HG03354 (cell line): ENCODE measurements around the gene GALNT16.
"Not testable (repeated sequence)": the region's sequence is repeated elsewhere in the genome, so short reads cannot be mapped to it uniquely, and the experiment has no call there.

Source experiments
- ATAC-seq: cut with Tn5 transposase; IDR thresholded peaks from one replicate; pipeline ENCODE4 v1.9.1; 2021; ENCODE audit warnings: mild to moderate bottlenecking; ENCODE audit not compliant: unreplicated experiment, poor library complexity, severe bottlenecking

Gene GALNT16

DNA sequence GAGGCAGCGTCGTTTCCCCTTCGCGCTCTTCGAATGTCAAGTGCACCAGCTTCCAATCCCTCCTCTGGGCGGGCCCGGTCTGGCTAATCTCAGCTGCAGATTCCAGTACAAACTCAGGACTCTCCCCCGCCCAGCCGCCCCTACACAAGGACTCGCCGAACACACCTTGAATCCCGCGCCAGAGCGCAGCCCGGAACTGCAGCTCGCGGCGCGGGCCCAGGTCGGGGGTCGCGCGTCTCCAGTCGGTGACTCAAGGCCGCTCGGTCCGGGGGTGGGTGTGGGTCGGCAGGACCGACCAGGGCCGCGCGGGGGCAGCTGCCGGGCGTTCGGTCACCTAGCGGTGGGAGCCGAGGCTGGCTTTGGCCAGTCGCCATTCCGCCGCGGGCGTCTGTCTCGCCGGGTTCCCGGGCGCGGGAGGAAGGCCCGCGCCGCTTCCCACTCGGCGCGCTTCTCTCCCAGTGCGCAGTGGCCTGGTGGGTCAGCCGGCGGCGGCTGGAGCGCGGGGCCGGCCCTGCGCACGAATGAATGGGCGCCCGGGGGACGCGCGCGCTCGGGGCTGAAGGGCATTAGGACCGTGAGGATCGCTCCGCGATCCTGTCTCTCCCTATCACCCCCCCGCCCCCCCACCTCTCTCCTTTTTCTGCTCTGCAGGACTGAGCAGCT is at the start of gene GALNT16:
Gene GALNT16, plus strand, starts transcription at position 632 of the 663 bp plus-strand sequence. CDS start 133 bp downstream, outside the sequence.
- no peak for ATAC-seq

DNA sequence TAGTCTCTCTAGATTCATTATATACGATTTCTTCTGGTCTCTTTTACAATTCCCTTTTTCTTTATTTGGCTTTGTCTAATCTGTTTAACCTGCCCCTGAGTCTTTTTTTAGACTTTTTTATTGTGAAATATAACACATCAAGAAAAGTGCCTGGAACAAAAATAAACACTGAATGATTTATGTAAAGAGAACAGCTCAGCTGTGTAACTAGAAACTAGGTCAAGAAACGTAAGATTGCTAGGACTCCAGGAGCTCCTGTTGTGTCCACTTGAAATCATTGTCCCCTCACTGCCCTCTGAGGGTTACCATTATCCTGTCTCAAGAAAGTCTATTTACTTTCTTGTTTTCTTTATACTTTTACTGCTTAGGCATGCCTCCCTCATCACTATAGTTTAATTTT is 45.6 kb upstream of the GALNT16 start:
- ATAC-seq = no peak

GRCh38 chr14:69217663-69218062 is 42.3 kb upstream of the GALNT16 start:
- ATAC-seq = not testable (repeated sequence)

DNA sequence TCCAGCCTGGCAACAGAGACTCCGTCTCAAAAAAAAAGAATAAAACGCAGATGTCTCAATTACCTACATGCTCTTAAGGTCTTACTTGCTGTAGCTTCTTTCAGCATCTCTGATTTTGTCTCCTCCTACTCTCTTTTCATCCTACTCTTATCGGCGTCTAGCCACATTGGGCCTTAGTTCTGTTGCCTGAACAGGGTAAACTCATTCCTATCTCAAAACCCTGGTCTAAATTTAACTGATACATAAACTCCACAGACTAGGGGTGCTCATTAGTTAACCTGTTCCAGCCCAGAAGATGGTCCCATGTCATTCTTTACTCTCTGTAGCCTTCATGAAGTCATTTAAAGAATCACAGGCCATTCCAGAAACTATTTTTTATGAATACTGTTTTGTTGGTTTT is 35.0 kb upstream of the GALNT16 start:
- ATAC-seq = no peak

DNA sequence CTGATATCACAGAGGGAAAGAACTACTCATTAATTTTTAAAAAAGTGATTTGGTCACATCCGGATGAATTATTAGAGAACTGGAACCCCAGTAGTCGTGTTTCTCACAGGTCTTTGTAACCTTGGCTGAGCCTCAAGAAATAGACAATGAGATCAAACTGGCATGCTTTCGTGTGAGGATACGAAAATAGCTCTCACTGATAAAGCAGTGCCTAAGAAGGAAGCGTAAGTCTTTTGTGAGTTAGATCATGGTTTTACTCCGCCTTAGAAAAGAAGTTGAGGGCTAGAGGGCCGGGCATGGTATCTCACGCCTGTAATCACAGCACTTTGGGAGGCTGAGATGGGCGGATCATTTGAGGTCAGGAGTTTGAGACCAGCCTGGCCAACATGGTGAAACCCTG is 33.8 kb upstream of the GALNT16 start:
- no peak for ATAC-seq

DNA sequence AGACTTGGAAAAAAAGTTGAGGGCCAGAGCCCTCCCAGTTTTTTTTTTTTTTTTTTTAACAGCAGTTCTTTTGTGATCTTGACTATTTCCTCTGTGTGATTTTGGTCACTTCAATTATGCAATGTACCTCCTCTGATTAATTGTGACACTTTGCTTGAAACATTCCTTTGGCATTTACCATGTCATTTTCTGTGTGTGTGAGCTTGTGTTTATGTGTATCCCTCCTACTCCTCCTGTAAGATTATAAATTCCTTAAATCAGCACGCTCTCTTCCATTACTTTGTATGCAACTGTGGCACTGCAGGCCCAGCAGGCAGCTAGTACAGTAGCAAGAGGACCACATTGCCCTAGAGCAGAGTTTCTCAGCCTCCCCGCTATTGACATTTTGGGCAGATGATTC is 33.2 kb upstream of the GALNT16 start:
- ATAC-seq = no peak

DNA sequence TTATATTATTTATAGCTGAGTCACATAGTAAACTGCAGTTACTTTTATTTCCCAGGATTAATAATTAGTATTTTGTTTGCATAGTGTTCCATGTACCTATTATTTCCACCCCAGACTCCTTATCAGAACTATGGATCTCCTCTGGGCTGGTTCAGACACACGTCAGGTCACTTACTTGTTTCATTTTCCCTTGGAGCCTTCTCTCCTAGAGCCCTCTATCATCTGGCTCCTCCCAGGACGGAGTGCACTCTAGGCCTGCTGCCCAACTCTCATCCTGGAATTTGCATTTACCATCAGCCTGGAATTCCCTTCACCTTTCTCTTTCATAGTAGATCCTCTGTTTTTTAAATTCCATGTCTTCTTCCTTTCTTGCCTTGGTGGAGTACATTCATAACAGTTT is 28.5 kb upstream of the GALNT16 start:
- no peak for ATAC-seq

DNA sequence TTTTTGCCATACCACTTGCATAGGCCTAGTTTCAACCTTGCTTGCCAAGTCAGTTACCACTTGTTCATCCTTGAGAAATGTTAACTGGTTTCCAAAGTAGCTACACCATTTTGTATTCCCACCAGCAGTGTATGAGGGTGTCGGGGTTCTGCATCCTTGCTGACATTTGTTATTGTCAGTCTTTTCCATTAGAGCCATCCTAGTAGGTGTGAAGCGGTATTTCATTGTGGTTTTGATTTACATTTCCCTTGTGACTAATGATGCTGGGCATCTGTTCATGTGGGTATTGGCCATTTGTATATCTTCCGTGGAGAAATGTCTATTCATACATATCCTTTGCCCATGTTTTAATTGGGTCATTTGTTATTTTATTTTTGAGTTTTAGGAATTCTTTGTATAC is 27.6 kb upstream of the GALNT16 start:
- no peak for ATAC-seq

- ATAC-seq = no peak
Observed at GRCh38 chr14:69234106-69234505, 25.9 kb upstream of the GALNT16 start.

- ATAC-seq = no peak
Observed at GRCh38 chr14:69235708-69236107, 24.2 kb upstream of the GALNT16 start.

GRCh38 chr14:69237142-69237541 is 22.8 kb upstream of the GALNT16 start:
- ATAC-seq = no peak

DNA sequence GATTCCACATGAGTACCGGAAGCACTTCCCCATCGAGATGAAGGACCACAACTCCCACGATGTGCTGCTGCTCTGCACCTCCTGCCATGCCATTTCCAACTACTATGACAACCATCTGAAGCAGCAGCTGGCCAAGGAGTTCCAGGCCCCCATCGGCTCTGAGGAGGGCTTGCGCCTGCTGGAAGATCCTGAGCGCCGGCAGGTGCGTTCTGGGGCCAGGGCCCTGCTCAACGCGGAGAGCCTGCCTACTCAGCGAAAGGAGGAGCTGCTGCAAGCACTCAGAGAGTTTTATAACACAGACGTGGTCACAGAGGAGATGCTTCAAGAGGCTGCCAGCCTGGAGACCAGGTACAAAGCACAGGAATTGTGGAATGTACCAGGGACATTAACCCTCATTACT is 22.4 kb upstream of the GALNT16 start:
- ATAC-seq = no peak

DNA sequence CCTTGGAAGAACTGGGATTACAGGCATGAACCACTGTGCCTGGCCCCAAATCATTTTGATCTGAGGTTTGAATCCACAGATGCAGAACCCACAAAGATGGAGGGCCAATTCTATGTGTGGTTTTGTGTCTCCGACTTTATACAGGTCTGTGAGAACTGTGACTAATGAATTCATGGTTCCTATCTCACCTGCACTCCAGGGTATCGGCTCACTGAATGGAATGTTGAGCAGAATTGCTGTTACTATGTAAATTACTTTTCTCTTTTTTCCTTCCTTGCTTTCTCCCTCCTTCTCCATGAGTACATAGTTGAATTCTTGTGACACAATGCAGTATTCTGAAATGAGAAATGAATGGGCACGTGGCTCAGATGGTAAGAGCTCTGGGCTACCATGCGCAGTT is 21.1 kb upstream of the GALNT16 start:
- ATAC-seq = no peak

DNA sequence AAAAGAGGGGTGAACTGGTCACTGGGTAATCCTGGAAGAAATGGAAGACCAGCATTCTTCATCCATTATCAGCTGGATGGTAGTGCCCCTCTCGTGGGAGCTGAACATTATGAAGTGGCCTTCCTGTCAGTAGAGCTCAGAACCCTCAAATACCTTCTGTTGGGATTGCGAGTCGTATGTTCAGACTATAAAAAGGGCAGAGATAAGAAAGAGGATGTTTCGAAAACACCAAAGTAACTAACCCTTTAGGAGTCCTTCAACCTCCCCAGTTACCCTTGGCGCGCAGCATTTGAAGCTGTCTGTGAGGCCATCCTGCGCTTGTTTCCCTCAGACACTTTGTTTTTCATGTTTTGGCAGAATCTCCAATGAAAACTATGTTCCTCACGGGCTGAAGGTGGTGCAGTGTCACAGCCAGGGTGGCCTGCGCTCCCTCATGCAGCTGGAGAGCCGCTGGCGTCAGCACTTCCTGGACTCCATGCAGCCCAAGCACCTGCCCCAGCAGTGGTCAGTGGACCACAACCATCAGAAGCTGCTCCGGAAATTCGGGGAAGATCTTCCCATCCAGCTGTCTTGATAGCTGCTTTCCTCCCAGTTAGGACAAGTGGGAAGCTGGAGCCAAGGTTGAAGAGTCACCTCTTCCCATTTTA is 19.3 kb upstream of the GALNT16 start:
- no peak for ATAC-seq

DNA sequence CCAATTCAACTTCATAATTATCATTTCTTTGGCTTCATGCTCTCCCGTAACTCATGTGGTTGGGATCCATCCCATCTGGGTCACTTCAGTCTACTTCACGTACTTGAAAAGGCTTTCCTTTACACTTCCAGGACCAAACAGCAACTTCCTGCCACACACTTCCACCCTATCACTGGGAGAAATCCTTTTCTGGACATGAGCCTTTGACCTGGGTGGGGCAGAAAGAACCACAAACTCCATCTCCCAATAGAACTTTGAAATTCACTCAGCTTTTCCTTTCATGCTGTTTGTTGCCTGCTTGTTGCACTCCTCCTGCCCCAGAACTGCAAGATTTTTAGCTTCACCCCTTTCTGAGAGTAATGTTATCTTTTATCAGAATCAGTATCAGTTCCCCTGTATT is 18.4 kb upstream of the GALNT16 start:
- ATAC-seq = no peak

DNA sequence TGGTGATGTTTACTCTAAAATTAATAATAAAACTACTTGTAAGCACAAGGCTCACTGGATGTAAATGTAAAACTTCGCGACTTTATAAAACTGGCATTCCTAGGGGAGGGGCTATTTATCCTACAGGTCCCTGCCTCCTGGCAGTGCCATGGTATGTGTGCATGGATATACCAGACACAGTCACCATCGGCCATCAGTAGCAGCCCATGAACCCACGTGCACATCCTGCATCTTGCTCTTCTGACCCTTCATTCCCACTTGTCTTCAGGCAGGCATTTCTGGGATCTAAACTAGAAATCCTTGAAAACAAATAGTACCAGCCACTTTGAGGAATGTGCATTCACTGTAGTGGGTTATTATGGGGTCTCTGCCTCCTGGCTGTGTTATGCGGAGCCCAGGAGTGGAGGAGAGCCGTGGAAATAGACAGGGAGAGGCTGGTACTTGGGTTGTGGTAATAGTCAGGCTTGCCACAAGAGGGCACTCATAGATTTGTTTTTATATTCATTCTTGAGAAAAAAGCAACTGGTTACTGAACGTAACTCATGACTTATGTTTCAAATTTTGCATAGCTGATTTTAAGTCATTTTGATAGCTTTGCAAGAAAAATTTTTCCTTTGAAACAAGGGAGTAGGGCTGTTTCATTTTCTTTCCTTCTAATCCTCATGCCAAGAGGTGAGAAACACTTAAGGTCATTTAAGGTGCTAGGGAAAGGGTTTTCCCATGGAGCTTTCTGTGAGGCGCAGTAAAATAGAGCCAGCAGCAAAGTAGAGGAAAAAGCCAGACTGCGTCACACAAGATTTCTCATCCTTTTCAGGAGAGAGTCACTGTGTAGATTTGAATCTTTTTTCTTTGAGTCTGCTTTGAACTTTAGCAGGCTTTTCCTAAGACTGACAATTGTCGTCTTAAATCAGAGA is 17.4 kb upstream of the GALNT16 start:
- no peak for ATAC-seq

DNA sequence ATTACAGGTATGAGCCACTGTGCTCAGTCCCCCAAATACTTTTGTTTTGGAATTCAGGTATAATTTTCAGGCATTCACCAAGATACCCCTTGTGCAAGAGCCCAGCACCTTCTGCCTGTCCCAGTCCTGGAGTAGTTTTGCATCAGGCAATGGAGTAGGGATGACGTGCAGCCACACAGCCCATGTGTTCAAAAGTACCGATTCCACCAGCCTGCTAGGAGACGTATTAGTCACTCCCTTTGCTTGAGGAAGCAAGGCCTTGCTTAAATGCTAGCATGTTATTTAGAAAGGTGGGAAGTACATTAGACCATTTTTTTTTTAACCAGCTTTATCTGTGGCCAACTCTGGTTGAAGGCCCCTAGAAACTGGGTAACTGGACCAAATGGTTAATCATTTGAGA is 15.0 kb upstream of the GALNT16 start:
- ATAC-seq = no peak

DNA sequence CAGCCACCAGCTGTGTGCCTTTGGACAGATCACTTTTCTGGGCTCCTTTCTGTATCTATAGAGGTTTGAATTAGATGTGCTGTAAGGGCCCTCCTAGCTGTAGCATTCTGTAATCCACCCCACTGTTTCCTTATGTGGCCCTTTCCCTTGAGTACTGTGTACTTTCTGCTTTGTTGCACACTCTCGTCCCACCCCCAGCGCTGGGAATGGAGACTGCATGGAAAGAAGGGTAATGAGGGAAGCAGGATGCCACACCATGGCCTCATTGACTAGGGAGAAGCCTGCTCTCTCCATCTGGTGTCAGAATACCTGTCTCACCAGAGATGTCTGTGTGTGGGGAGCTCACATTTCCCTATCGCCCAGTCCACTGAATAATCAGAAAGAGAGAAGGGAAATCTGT is 13.6 kb upstream of the GALNT16 start:
- ATAC-seq = no peak

DNA sequence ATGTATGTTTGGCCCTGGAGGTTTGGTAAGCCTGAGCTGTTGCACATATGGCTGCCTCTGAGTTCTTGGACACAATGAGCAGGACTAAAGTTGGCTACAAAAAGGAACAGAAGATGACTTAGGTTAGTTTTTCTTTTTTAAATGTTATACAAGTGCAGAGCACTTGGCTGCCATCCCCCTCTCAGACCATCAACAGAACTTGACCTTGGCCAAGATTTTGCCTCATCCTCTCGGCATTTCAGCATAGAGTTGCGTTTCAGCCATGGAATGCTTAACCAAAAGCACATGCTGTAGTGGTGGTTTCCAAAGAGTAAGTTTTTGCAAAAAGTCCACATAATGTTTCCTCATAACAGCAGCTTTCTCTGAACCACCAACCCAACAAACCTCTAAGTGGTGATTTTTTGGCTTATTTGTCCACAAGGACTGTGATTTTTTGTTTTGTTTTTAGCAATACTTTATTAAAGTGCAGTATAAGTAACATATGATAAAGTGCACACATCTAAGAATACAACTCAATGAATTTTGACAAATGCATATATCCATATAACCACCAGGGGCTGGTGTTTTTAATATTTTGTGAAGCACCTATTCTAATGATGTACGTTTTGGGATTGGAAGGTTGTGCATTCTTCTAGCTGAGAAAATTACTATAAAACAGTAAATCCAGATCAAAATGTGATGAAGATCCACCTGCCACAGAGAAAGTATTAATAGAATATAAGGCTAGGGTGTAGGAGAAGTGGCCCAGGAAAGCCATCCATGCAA is 12.1 kb upstream of the GALNT16 start:
- no peak for ATAC-seq

DNA sequence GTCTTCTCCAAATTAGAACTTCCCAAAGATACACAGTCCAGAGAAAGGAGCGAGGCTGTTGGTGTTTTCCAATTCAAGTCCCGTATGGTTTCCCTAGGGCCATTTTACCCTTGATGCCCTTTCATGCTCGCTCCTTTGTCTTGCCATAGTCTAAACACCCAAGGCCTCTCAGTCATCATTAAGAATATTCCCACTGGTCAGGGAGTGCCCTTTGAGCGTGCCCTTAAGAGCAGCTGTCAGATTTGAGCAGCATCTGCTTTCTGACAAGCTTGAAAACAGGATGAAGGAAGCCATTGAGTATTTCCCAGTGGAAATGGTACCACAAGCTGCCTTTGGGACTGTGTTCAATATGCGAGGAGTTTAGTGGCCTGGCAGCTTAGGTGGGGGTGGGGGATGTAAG is 10.4 kb upstream of the GALNT16 start:
- no peak for ATAC-seq
